GM18870 (cell line): Measurements from ENCODE around the gene MEGF8.

ENCODE experiments used
- ATAC-seq: cut with Tn5 transposase; IDR thresholded peaks from one replicate; pipeline ENCODE4 v1.9.1; 2021; ENCODE audit warnings: moderate library complexity; ENCODE audit not compliant: unreplicated experiment

MEGF8 gene

GRCh38 chr19:42352301-42353259 is 27.1 kb downstream of the MEGF8 start:
- no peak for ATAC-seq

GRCh38 chr19:42353341-42354015 is 28.0 kb downstream of the MEGF8 start:
- ATAC-seq = no peak

GRCh38 chr19:42355896-42356295 is 30.5 kb downstream of the MEGF8 start:
- ATAC-seq = no peak

GRCh38 chr19:42356686-42357085 is 31.3 kb downstream of the MEGF8 start:
- no peak for ATAC-seq

DNA sequence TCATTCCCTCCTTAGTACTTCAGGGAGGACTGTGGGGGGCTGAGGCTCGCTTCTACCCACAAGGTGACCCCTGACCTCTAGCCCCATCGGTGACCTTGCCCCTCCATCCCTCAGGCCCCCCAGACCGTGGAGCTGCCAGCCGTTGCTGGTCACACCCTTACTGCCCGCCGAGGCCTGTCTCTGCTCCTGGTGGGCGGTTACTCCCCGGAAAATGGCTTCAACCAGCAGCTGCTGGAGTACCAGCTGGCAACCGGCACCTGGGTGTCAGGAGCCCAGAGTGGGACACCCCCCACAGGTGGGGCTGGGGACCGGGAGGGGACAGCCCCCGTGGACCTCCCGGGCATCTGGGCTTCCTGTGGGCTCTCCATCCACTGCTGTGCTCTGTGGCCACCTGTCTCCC is 31.9 kb downstream of the MEGF8 start:
- ATAC-seq = no peak

DNA sequence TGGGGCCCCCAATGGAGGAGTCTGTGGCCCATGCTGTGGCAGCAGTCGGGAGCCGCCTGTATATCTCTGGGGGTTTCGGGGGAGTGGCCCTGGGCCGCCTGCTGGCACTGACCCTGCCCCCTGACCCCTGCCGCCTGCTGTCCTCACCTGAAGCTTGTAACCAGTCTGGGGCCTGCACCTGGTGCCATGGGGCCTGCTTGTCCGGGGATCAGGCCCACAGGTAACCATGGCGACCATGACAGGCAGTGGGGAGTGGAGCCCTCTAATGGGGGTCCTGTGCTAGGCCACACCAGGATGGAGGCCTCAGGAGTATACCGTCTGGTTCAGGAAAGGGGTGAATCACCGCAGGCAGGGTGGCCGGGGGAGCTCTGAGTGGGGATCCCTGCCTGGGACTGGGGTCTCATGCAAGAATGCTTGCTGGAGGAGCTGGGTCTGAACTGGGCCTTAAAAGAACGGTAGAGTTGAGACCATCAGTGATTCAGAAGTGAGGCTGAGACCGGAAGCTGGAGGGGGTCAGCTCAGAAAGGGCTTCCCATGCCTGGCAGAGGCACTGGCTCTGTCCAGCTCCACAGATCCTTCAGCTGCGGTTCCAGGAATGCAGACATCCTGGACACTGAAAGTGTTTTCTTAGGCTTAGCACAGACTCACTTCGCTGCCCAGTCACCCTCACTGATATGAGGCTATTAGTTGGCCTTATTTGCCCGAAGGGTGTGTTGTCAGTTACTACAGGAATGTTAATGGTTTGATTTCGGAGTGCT is 35.5 kb downstream of the MEGF8 start:
- no peak for ATAC-seq

DNA sequence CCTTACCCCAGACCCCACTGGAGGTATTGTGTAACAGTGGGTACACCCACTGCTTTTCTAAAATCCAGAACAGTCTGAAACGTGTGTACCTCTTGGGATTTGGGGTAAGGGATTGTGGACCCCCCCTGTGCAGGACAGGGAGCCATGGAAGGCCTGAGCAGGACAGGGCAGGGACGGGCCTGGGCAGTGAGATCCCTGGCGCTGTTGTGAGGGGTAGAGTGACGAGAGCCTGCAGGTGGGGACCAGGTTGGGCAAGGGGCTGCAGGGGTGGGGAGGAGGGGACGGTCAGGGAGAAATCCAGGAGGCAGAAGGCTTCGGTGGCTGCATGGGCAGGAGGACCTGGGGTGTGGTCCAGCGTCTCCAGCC is 36.1 kb downstream of the MEGF8 start:
- ATAC-seq = no peak

- ATAC-seq = no peak
These were observed 36.9 kb downstream of the MEGF8 start for GRCh38 chr19:42362342-42362741.

DNA sequence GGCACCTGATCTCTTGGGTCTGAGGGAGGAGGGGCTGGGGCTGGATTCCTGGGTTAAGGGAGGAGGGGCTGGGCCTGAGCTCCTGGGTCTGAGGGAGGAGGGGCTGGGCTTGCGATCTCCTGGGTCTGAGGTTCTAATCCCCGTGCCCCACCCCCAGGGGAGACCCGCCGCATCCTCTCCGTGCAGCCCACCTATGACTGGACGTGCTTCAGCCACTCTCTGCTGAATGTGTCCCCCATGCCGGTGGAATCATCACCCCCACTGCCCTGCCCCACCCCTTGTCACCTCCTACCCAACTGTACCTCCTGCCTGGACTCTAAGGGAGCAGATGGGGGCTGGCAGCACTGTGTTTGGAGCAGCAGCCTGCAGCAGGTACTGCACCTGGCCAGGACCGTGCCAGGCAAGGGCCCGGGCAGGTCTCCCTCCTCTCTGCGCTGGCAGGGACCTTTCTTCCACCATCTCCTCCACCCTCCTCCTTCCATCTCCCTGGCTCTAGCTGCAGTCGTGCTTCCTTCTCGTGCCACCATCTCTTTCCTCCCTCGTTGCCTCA is 37.5 kb downstream of the MEGF8 start:
- ATAC-seq = no peak

DNA sequence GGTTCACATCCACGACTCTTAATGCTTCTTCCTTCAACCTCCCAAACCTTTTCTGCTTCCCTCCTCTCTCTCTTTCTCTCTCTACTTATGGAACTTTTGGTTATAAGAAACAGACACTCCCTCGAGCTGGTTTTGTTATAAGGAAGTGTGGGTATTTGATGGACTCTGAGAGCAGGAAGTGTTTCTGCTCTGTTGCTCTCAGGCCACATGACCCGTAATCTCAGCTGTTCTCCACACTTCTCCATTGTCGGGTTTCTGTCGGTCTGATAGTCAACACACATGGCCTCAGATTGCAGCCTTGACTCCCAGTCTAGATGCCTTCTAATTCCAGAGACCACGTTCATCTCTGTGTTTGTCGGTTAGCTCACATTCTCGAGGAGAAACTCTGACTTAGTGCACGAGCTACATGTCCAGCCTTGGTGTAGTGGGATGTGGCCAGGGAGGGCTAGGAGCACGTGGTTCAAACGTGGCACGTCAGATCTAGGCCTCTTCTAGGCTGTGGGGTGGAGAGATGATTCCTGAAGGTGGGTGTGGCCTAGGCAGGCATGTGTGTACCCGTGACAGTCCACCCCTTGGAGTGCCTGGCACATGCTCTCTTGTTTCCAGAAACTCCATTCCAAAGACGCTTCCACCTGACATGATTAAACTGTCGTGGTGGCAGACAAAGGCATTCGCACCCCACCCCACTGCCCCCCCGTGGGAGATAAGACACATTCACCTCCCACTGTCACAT is 38.3 kb downstream of the MEGF8 start:
- no peak for ATAC-seq

DNA sequence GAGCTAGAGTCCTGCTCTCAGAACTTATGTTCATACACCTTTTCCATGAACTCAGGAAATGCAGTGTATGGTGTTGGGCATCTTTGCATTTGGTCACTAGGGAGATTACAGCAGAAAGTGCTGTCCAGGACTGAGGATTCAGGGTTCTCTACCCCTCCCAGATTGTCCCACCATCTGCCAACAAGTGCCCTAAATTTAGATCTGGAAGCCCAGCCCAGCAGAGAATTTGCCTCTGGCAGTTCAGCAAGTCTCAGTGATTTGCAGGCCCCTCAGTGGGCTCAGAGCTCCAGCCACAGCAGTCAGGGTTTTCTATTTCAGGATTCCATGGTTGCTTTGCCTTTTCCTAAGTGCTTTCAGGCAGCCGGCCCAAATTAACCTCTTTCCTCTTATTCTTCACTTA is 41.2 kb downstream of the MEGF8 start:
- ATAC-seq = no peak

- ATAC-seq = no peak
These were observed 42.5 kb downstream of the MEGF8 start for GRCh38 chr19:42367929-42368328.

GRCh38 chr19:42368360-42368759 is 42.9 kb downstream of the MEGF8 start:
- ATAC-seq = no peak

GRCh38 chr19:42368765-42369164 is 43.3 kb downstream of the MEGF8 start:
- no peak for ATAC-seq

- no peak for ATAC-seq
These were observed 44.1 kb downstream of the MEGF8 start for GRCh38 chr19:42369433-42370067.

- ATAC-seq = no peak
These were observed 44.7 kb downstream of the MEGF8 start for GRCh38 chr19:42370068-42370520.

- no peak for ATAC-seq
These were observed 45.3 kb downstream of the MEGF8 start for GRCh38 chr19:42370626-42371175.

- no peak for ATAC-seq
These were observed 49.5 kb downstream of the MEGF8 start for GRCh38 chr19:42374826-42375376.

- no peak for ATAC-seq
These were observed 50.2 kb downstream of the MEGF8 start for GRCh38 chr19:42375415-42376176.
